DOHH2 (cell line): Measurements from ENCODE around the gene UBE2I.
"Not testable (repeated sequence)": the region's sequence is repeated elsewhere in the genome, so short reads cannot be mapped to it uniquely, and the experiment has no call there.

Experiments used
- CTCF ChIP-seq: fragments of 200-600 bp; sonication (generic); IDR thresholded peaks from one replicate; pipeline ENCODE4 v1.5.1; 2014; ENCODE audit warnings: antibody characterized with exemption, mild to moderate bottlenecking, low read depth, low read length; ENCODE audit not compliant: poor library complexity, severe bottlenecking
- EZH2phosphoT487 ChIP-seq: fragments of 200-600 bp; sonication (generic); IDR thresholded peaks from 2 replicates; pipeline ENCODE4 v1.6.1; 2017; ENCODE audit warnings: borderline replicate concordance, mild to moderate bottlenecking, antibody characterized with exemption, low read length, moderate library complexity, mixed read lengths

GRCh38 chr16:1328961-1329360 is 19.5 kb downstream of the UBE2I start:
- not testable (repeated sequence) for TF ChIP-seq CTCF, EZH2phosphoT487
